ENCODE results near the gene SHOX.
"Not testable (repeated sequence)": the region's sequence is repeated elsewhere in the genome, so short reads cannot be mapped to it uniquely, and the experiment has no call there.

Gene SHOX

GRCh38 chrX:638482-639131 is 8.0 kb downstream of the SHOX start:
- DNase-seq: no peak

- no peak for DNase-seq
These were observed 8.6 kb downstream of the SHOX start for GRCh38 chrX:639151-639550.

GRCh38 chrX:640641-641040 is 10.1 kb downstream of the SHOX start:
- DNase-seq: no peak

- DNase-seq: no peak
These were observed 11.3 kb downstream of the SHOX start for GRCh38 chrX:641671-642435.

GRCh38 chrX:642436-643240 is 12.0 kb downstream of the SHOX start:
- no peak for DNase-seq

- DNase-seq: no peak
These were observed 12.6 kb downstream of the SHOX start for GRCh38 chrX:643241-643595.

GRCh38 chrX:643911-644303 is 13.3 kb downstream of the SHOX start:
- no peak for DNase-seq

GRCh38 chrX:644304-645281 is 14.0 kb downstream of the SHOX start:
- no peak for DNase-seq

GRCh38 chrX:646228-646495 is 15.6 kb downstream of the SHOX start:
- DNase-seq: no peak

GRCh38 chrX:646796-647195 is 16.2 kb downstream of the SHOX start:
- DNase-seq: no peak

- DNase-seq: no peak
These were observed 18.6 kb downstream of the SHOX start for GRCh38 chrX:649166-649565.

GRCh38 chrX:650324-650723 is 19.7 kb downstream of the SHOX start:
- no peak for DNase-seq

- no peak for DNase-seq
These were observed 20.2 kb downstream of the SHOX start for GRCh38 chrX:650811-651210.

- DNase-seq: not testable (repeated sequence)
These were observed 21.3 kb downstream of the SHOX start for GRCh38 chrX:651922-652321.

- no peak for DNase-seq
These were observed 21.8 kb downstream of the SHOX start for GRCh38 chrX:652341-652741.

- no peak for DNase-seq
These were observed 22.7 kb downstream of the SHOX start for GRCh38 chrX:653306-653705.

GRCh38 chrX:661154-661553 is 30.6 kb downstream of the SHOX start:
- DNase-seq: no peak

- DNase-seq: no peak
These were observed 31.5 kb downstream of the SHOX start for GRCh38 chrX:662126-662525.

- no peak for DNase-seq
These were observed 33.2 kb downstream of the SHOX start for GRCh38 chrX:663841-664240.

GRCh38 chrX:666762-667720 is 36.5 kb downstream of the SHOX start:
- DNase-seq: no peak

- DNase-seq: no peak
These were observed 40.1 kb downstream of the SHOX start for GRCh38 chrX:670645-671044.

GRCh38 chrX:672931-673330 is 42.3 kb downstream of the SHOX start:
- DNase-seq: no peak

Measured in cerebellar nuclear complex (tissue), 1 donor.